Mesendoderm (in vitro differentiated cells): ENCODE measurements around the gene THY1.
"Not testable (repeated sequence)": the region's sequence is repeated elsewhere in the genome, so short reads cannot be mapped to it uniquely, and the experiment has no call there.

Source experiments
- DNase-seq: peaks from one replicate; pipeline ENCODE4 v3.0.0; 2013
- H2AK5ac ChIP-seq: 2 replicates; pipeline ENCODE4 v1.6.1; 2013; ENCODE audit warnings: low read length, inconsistent platforms
- H2BK120ac ChIP-seq: 2 replicates; pipeline ENCODE4 v1.6.1; 2013; ENCODE audit warnings: low read depth, mild to moderate bottlenecking, low read length, moderate library complexity, mixed read lengths
- H2BK15ac ChIP-seq: replicated peaks from 2 replicates; pipeline ENCODE4 v1.6.1; 2013; ENCODE audit warnings: low read depth, mild to moderate bottlenecking, moderate library complexity
- H2BK5ac ChIP-seq: 2 replicates; pipeline ENCODE4 v1.6.1; 2013; ENCODE audit warnings: low read length, inconsistent platforms
- H3K18ac ChIP-seq: 2 replicates; pipeline ENCODE4 v1.6.1; 2013; ENCODE audit warnings: mild to moderate bottlenecking, low read length, mixed read lengths
- H3K23ac ChIP-seq: one replicate; pipeline ENCODE4 v1.6.1; 2013; ENCODE audit warnings: low read length
- H3K27ac ChIP-seq: 2 replicates; pipeline ENCODE4 v1.5.1; 2013; ENCODE audit warnings: low read depth, mild to moderate bottlenecking, inconsistent platforms, low read length, moderate library complexity
- H3K27me3 ChIP-seq: 2 replicates; pipeline ENCODE4 v1.6.1; 2013; ENCODE audit warnings: low read length, control low read depth, mild to moderate bottlenecking, inconsistent platforms; ENCODE audit not compliant: insufficient read depth, poor library complexity
- H3K36me3 ChIP-seq: 2 replicates; pipeline ENCODE4 v1.6.1; 2013; ENCODE audit warnings: low read length, inconsistent platforms; ENCODE audit not compliant: control insufficient read depth, insufficient read depth
- H3K4ac ChIP-seq: one replicate; pipeline ENCODE4 v1.6.1; 2013; ENCODE audit warnings: low read depth, mild to moderate bottlenecking, low read length, moderate library complexity
- H3K4me1 ChIP-seq: 2 replicates; pipeline ENCODE4 v1.6.1; 2013; ENCODE audit warnings: low read depth, low read length, inconsistent platforms; ENCODE audit not compliant: control insufficient read depth
- H3K4me2 ChIP-seq: 2 replicates; pipeline ENCODE4 v1.6.1; 2013; ENCODE audit warnings: low read length
- H3K4me3 ChIP-seq: 2 replicates; pipeline ENCODE4 v1.5.1; 2013; ENCODE audit warnings: mild to moderate bottlenecking, low read length
- H3K56ac ChIP-seq: one replicate; pipeline ENCODE4 v1.6.1; 2013; ENCODE audit warnings: low read length
- H3K79me1 ChIP-seq: 2 replicates; pipeline ENCODE4 v1.6.1; 2013; ENCODE audit warnings: low read length, inconsistent platforms
- H3K79me2 ChIP-seq: 2 replicates; pipeline ENCODE4 v1.6.1; 2013; ENCODE audit warnings: mild to moderate bottlenecking, low read length; ENCODE audit not compliant: control insufficient read depth, insufficient read depth
- H3K9ac ChIP-seq: 2 replicates; pipeline ENCODE4 v1.6.1; 2013; ENCODE audit warnings: low read length, inconsistent platforms
- H4K5ac ChIP-seq: one replicate; pipeline ENCODE4 v1.6.1; 2013; ENCODE audit warnings: low read length
- H4K8ac ChIP-seq: one replicate; pipeline ENCODE4 v1.6.1; 2013; ENCODE audit warnings: low read depth, mild to moderate bottlenecking, control low read depth, low read length, moderate library complexity
- WGBS: extraction: QIAGEN DNeasy Blood & Tissue Kit; methylation state at CpG from one replicate; pipeline ENCODE4 v1.1.7; 2013; ENCODE audit warnings: low lambda C conversion rate, missing lambda C conversion rate; ENCODE audit not compliant: insufficient coverage; ENCODE audit errors: extremely low coverage; 5-methylcytosine and 5-hydroxymethylcytosine counted together

THY1 gene

GRCh38 chr11:119382513-119382912 is 40.5 kb downstream of the THY1 start:
- not testable (repeated sequence) for H3K27me3 ChIP-seq, H3K79me1 ChIP-seq, H4K5ac ChIP-seq, H3K56ac ChIP-seq, H3K36me3 ChIP-seq, H3K79me2 ChIP-seq, H3K4ac ChIP-seq, DNase-seq, H3K9ac ChIP-seq, H2BK15ac ChIP-seq, H3K4me3 ChIP-seq, H4K8ac ChIP-seq, H3K4me2 ChIP-seq, H2AK5ac ChIP-seq, H3K27ac ChIP-seq, H3K18ac ChIP-seq, H2BK5ac ChIP-seq, H3K23ac ChIP-seq, H2BK120ac ChIP-seq
- peaks cover 23% of the 10 kb centered on the region for H3K4me1 ChIP-seq
- WGBS = no CpG with 5 or more reads among the region's 14 CpGs

DNA sequence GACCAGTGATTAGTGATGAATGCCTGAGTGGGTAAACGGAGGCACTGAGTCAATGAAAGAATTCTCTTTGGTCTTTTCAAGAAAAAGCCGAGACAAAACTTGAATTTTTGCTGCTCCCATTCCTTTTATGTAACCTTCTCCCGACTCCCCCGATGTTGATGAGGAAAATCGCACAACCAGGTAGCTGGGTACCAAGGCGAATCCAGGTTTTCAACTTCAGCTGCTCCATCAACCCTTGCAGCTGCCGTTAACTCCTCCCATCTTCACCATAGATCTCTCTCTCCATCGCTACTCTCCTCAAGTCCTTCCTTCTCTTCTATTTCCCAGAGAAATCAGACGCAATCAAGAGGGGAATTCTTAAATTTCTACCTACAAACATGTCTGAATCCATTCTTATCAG is 40.9 kb downstream of the THY1 start:
- peaks cover 26% of the 10 kb centered on the region for H3K4me1 ChIP-seq
- no peak overlapping the region for H2AK5ac ChIP-seq
- H3K56ac ChIP-seq = peak overlapping the region; percentile 63
- no peaks in the 10 kb centered on the region for H3K36me3 ChIP-seq
- H3K9ac ChIP-seq = peak overlapping the region; percentile 4
- no peak overlapping the region for H2BK15ac ChIP-seq
- H3K4ac ChIP-seq = no peak overlapping the region
- no peaks in the 10 kb centered on the region for H3K79me2 ChIP-seq
- H3K27ac ChIP-seq = no peak overlapping the region
- no peak overlapping the region for H3K23ac ChIP-seq
- no peak overlapping the region for H2BK120ac ChIP-seq
- no peak overlapping the region for H3K4me3 ChIP-seq
- H3K27me3 ChIP-seq = no peaks in the 10 kb centered on the region
- peak overlapping the region; percentile 88 for H3K4me2 ChIP-seq
- DNase-seq = peak; percentile 34
- no peak overlapping the region for H4K5ac ChIP-seq
- no peak overlapping the region for H2BK5ac ChIP-seq
- no CpG with 5 or more reads among the region's 9 CpGs for WGBS
- H3K79me1 ChIP-seq = no peaks in the 10 kb centered on the region
- H3K18ac ChIP-seq = no peak overlapping the region
- H4K8ac ChIP-seq = no peak overlapping the region

DNA sequence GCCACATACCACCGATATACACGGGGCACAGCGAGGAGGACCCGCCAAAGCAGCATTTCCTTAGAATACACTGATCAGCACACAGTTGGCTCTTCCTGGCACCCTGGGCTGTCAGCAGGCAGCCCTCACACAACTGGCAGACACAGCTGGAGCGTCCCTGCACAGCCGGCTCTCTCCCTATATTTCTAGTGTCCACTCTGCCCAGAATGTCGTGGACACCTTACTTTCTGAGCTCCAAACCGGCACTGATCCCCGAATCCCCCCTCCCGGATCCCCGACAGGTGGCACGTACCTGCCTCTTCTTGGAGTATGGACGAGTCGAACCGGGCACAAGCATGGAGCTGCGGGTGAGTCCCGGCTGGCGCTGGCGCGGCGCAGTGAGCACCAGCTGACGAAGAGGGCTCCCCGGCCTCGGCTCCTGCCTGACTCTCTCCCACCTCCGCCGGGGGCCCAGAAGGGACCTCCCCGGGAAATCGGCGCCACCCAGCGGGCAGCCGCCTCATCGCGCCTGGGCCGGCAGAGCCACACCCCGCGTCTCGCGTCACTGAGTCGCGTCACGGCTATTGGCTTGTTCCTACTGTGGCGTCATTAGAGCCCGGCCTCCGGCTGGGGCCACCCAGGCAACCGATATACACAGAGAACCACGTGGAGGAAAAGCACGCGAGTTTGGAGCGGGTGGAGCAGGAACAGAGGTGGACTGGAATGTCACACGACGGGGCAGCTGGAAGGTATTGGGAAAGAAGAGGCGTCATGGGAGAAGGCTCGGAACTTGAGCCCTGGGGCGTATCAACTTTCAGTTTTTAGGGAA is 41.6 kb downstream of the THY1 start, which contains the start of gene USP2:
TSS of gene USP2 (minus strand) at position 510 of the 808 bp plus-strand sequence. CDS start 8,210 bp downstream, outside the sequence.
- Histone ChIP-seq H3K9ac (peak within 1 kb of the TSS; percentile 73), H3K56ac (peak within 1 kb of the TSS; percentile 90), H3K4me3 (peak within 1 kb of the TSS; percentile 56), H3K79me1 (no peaks in the 10 kb centered on the region), H4K5ac (no peak within 1 kb of the TSS), H3K27me3 (no peaks in the 10 kb centered on the region), H2BK15ac (no peak within 1 kb of the TSS), H4K8ac (no peak within 1 kb of the TSS), H3K4me1 (peaks cover 30% of the 10 kb centered on the region), H3K18ac (no peak within 1 kb of the TSS), H3K4ac (peak within 1 kb of the TSS; percentile 56), H2AK5ac (peak within 1 kb of the TSS; percentile 94), H3K27ac (no peak within 1 kb of the TSS), H3K36me3 (no peaks in the 10 kb centered on the region), H2BK5ac (peak within 1 kb of the TSS; percentile 9), H3K4me2 (peak within 1 kb of the TSS; percentile 88), H2BK120ac (no peak within 1 kb of the TSS), H3K23ac (peak within 1 kb of the TSS; percentile 20), H3K79me2 (no peaks in the 10 kb centered on the region)
- no CpG with 5 or more reads among the region's 54 CpGs for WGBS
- DNase-seq = peak; percentile 98

- Histone ChIP-seq H2BK5ac (peak overlapping the region; percentile 9), H2AK5ac (peak overlapping the region; percentile 94), H3K18ac (no peak overlapping the region), H2BK120ac (no peak overlapping the region), H3K79me1 (no peaks in the 10 kb centered on the region), H3K4me3 (peak overlapping the region; percentile 38), H3K56ac (peak overlapping the region; percentile 90), H4K5ac (no peak overlapping the region), H3K36me3 (no peaks in the 10 kb centered on the region), H4K8ac (no peak overlapping the region), H3K4ac (no peak overlapping the region), H3K27me3 (no peaks in the 10 kb centered on the region), H2BK15ac (no peak overlapping the region), H3K4me2 (peak overlapping the region; percentile 88), H3K27ac (no peak overlapping the region), H3K23ac (peak overlapping the region; percentile 20), H3K4me1 (peaks cover 31% of the 10 kb centered on the region), H3K79me2 (no peaks in the 10 kb centered on the region), H3K9ac (peak overlapping the region; percentile 73)
- no CpG with 5 or more reads among the region's 10 CpGs for WGBS
- DNase-seq = peak; percentile 78
These were observed 42.2 kb downstream of the THY1 start for GRCh38 chr11:119380827-119381180.

DNA sequence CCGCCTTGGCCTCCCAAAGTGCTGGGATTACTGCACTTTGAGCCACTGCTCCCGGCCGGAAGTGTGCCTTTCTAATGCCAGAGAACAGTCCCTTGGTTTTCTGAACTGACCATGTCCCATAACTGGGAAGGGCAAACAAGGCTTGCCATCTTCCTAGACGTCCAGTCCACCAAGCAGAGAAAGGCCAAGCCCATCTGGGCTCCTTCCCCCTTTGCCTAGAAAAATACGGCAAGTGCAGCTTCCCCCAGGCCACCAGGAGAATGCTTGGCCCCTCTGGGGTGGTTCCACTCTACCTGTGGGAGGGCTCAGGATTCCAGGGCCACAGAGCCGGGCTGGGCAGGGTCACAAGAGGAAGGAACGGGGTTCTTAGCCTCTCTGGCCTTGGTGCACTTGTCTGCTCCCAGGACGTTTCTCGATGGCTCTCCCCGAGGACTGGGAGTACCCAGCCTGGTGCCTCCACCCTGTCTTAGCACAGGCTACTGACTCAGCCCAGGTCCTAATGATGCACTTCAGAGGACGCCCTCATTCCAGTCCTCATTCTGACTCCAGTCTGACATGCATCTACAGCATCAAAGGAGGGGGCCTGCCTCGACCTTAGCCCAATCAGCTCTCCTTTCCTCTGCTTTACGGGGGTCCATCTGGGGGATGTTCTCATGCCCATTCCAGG is 42.7 kb downstream of the THY1 start:
- H3K23ac ChIP-seq = peak overlapping the region; percentile 20
- peak overlapping the region; percentile 15 for H2BK5ac ChIP-seq
- H3K4me3 ChIP-seq = no peak overlapping the region
- no peak for DNase-seq
- H2BK120ac ChIP-seq = peak overlapping the region; percentile 2
- H3K4me2 ChIP-seq = peak overlapping the region; percentile 17
- H3K4me1 ChIP-seq = peaks cover 34% of the 10 kb centered on the region
- H3K27me3 ChIP-seq = no peaks in the 10 kb centered on the region
- H4K8ac ChIP-seq = no peak overlapping the region
- peak overlapping the region; percentile 56 for H3K4ac ChIP-seq
- no peaks in the 10 kb centered on the region for H3K36me3 ChIP-seq
- no CpG with 5 or more reads among the region's 13 CpGs for WGBS
- no peak overlapping the region for H2BK15ac ChIP-seq
- no peak overlapping the region for H3K18ac ChIP-seq
- peak overlapping the region; percentile 94 for H2AK5ac ChIP-seq
- peak overlapping the region; percentile 90 for H3K56ac ChIP-seq
- no peak overlapping the region for H4K5ac ChIP-seq
- no peaks in the 10 kb centered on the region for H3K79me2 ChIP-seq
- no peaks in the 10 kb centered on the region for H3K79me1 ChIP-seq
- peak overlapping the region; percentile 73 for H3K9ac ChIP-seq
- no peak overlapping the region for H3K27ac ChIP-seq
